GM21786 (cell line): ENCODE data around the gene GPR146.

ENCODE experiments used
- ATAC-seq: cut with Tn5 transposase; IDR thresholded peaks from one replicate; pipeline ENCODE4 v1.9.1; 2021; ENCODE audit not compliant: unreplicated experiment

GPR146 gene

GRCh38 chr7:1011297-1012003 is 32.9 kb upstream of the GPR146 start:
- no peak for ATAC-seq

GRCh38 chr7:1012004-1012715 is 32.2 kb upstream of the GPR146 start:
- ATAC-seq: no peak

- no peak for ATAC-seq
Observed at GRCh38 chr7:1012716-1013095, 31.6 kb upstream of the GPR146 start.

GRCh38 chr7:1013581-1013980 is 30.8 kb upstream of the GPR146 start:
- no peak for ATAC-seq

GRCh38 chr7:1014681-1015080 is 29.7 kb upstream of the GPR146 start:
- no peak for ATAC-seq

- ATAC-seq: no peak
Observed at GRCh38 chr7:1015196-1016121, 28.9 kb upstream of the GPR146 start.

- ATAC-seq: no peak
Observed at GRCh38 chr7:1016577-1017531, 27.5 kb upstream of the GPR146 start.

- ATAC-seq: no peak
Observed at GRCh38 chr7:1017586-1018333, 26.6 kb upstream of the GPR146 start.

- ATAC-seq: no peak
Observed at GRCh38 chr7:1018334-1018695, 26.0 kb upstream of the GPR146 start.

- no peak for ATAC-seq
Observed at GRCh38 chr7:1019255-1019785, 25.0 kb upstream of the GPR146 start.

- ATAC-seq: no peak
Observed at GRCh38 chr7:1019789-1020610, 24.3 kb upstream of the GPR146 start.

GRCh38 chr7:1020849-1021251 is 23.5 kb upstream of the GPR146 start:
- ATAC-seq: no peak

- no peak for ATAC-seq
Observed at GRCh38 chr7:1021366-1021765, 23.0 kb upstream of the GPR146 start.

- ATAC-seq: no peak
Observed at GRCh38 chr7:1021931-1022330, 22.4 kb upstream of the GPR146 start.

- ATAC-seq: no peak
Observed at GRCh38 chr7:1022356-1022755, 22.0 kb upstream of the GPR146 start.

GRCh38 chr7:1022801-1023465 is 21.4 kb upstream of the GPR146 start:
- ATAC-seq: no peak

GRCh38 chr7:1024331-1024841 is 20.0 kb upstream of the GPR146 start:
- peak; percentile 68 for ATAC-seq
